HepG2 (cell line): ENCODE measurements around the gene KLF16.

ENCODE experiments used
- CC2D1A ChIP-seq: sonication (generic); formaldehyde crosslinking; IDR thresholded peaks from 2 replicates; pipeline ENCODE4 v1.8.1; 2023; ENCODE audit warnings: mild to moderate bottlenecking, missing genetic modification reagents
- MLXIP ChIP-seq: sonication (generic); formaldehyde crosslinking; IDR thresholded peaks from 2 replicates; pipeline ENCODE4 v1.9.0; 2021; ENCODE audit warnings: missing genetic modification reagents, borderline replicate concordance
- ZNF501 ChIP-seq: sonication (generic); formaldehyde crosslinking; IDR thresholded peaks from 2 replicates; pipeline ENCODE4 v1.5.1; 2020; ENCODE audit warnings: mild to moderate bottlenecking, moderate library complexity, missing genetic modification reagents
- ZNF558 ChIP-seq: sonication (generic); formaldehyde crosslinking; IDR thresholded peaks from 2 replicates; pipeline ENCODE4 v1.9.0; 2022; ENCODE audit warnings: mild to moderate bottlenecking, missing genetic modification reagents, borderline replicate concordance
- TF ChIP-seq, protein P1 (sequence below): sonication (generic); formaldehyde crosslinking; IDR thresholded peaks from 2 replicates; pipeline ENCODE4 v1.5.0; 2020; ENCODE audit warnings: mild to moderate bottlenecking, missing genetic modification reagents, moderate library complexity

DNA sequence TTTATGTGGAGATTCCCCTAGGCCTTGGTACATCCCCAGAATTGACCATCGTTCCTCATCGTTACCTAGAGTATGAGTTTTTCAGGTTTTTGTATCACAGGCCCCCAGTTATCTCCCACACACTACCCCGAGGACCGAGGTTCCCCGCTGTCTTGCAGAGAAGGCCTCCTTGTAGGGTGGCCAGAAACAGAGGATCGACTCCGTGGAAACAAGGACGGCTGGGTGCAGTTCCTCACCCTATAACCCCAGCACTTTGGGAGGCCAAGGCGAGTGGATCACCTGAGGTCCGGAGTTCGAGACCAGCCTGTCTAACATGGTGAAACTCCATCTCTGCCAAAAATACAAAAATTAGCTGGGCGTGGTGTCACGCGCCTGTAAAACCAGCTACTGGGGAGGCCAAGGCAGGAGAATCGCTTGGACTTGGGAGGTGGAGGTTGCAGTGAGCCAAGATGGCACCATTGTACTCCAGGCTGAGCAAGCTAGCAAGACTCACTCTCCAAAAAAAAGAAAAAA, 42.5 kb upstream of the KLF16 start:
- no peak for TF ChIP-seq ZNF501
- TF ChIP-seq CC2D1A = no peak
- no peak for TF ChIP-seq MLXIP
- 0 out of 2 replicates have a peak, but pooled peaks have one; percentile 35 for TF ChIP-seq ZNF558 (CRISPR knock-in tag)
- TF ChIP-seq, protein P1, sequence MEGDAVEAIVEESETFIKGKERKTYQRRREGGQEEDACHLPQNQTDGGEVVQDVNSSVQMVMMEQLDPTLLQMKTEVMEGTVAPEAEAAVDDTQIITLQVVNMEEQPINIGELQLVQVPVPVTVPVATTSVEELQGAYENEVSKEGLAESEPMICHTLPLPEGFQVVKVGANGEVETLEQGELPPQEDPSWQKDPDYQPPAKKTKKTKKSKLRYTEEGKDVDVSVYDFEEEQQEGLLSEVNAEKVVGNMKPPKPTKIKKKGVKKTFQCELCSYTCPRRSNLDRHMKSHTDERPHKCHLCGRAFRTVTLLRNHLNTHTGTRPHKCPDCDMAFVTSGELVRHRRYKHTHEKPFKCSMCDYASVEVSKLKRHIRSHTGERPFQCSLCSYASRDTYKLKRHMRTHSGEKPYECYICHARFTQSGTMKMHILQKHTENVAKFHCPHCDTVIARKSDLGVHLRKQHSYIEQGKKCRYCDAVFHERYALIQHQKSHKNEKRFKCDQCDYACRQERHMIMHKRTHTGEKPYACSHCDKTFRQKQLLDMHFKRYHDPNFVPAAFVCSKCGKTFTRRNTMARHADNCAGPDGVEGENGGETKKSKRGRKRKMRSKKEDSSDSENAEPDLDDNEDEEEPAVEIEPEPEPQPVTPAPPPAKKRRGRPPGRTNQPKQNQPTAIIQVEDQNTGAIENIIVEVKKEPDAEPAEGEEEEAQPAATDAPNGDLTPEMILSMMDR = no peak
